GM10248 (cell line): Measurements from ENCODE around the gene GSS.

ENCODE experiments used
- CTCF ChIA-PET: fragments of 300-600 bp; sonication (Branson Sonifier 250); formaldehyde crosslinking; extraction: SDS; loops from one replicate; lab custom pipeline; 2021; ENCODE audit warnings: antibody characterized with exemption; lab: Yijun Ruan, JAX
- POLR2A ChIA-PET: fragments of 350-650 bp; sonication (Branson Sonifier 250); formaldehyde crosslinking; extraction: SDS; loops from one replicate; lab custom pipeline; 2020; ENCODE audit warnings: antibody characterized with exemption; lab: Yijun Ruan, JAX
- DNase-seq: peaks from one replicate; pipeline ENCODE4 v3.0.0; 2012; ENCODE audit errors: extremely low spot score
- TF ChIP-seq, protein P1 (sequence below): IDR thresholded peaks from 2 replicates; pipeline ENCODE4 v1.5.1; 2012; ENCODE audit warnings: mild to moderate bottlenecking, low read depth; ENCODE audit errors: extremely low read depth, missing control alignments, control extremely low read depth

GSS gene

GRCh38 chr20:34949120-34949519 lies 6.5 kb downstream of the GSS start:
- TF ChIP-seq, protein P1, sequence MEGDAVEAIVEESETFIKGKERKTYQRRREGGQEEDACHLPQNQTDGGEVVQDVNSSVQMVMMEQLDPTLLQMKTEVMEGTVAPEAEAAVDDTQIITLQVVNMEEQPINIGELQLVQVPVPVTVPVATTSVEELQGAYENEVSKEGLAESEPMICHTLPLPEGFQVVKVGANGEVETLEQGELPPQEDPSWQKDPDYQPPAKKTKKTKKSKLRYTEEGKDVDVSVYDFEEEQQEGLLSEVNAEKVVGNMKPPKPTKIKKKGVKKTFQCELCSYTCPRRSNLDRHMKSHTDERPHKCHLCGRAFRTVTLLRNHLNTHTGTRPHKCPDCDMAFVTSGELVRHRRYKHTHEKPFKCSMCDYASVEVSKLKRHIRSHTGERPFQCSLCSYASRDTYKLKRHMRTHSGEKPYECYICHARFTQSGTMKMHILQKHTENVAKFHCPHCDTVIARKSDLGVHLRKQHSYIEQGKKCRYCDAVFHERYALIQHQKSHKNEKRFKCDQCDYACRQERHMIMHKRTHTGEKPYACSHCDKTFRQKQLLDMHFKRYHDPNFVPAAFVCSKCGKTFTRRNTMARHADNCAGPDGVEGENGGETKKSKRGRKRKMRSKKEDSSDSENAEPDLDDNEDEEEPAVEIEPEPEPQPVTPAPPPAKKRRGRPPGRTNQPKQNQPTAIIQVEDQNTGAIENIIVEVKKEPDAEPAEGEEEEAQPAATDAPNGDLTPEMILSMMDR: no peak
- POLR2A ChIA-PET: no interaction called here
- no peak for DNase-seq
- CTCF ChIA-PET: interaction anchor here (4.4 kb wide), 1 partner anchor 75 kb away, joined by 24 read pairs; the partner anchor contains the start of gene GGT7

GRCh38 chr20:34948030-34948429 lies 7.6 kb downstream of the GSS start:
- DNase-seq: no peak
- POLR2A ChIA-PET: no interaction called here
- CTCF ChIA-PET: no interaction called here
- TF ChIP-seq, protein P1: no peak

GRCh38 chr20:34947336-34947735 lies 8.3 kb downstream of the GSS start:
- TF ChIP-seq, protein P1: no peak
- CTCF ChIA-PET: no interaction called here
- POLR2A ChIA-PET: no interaction called here
- DNase-seq: no peak

DNA sequence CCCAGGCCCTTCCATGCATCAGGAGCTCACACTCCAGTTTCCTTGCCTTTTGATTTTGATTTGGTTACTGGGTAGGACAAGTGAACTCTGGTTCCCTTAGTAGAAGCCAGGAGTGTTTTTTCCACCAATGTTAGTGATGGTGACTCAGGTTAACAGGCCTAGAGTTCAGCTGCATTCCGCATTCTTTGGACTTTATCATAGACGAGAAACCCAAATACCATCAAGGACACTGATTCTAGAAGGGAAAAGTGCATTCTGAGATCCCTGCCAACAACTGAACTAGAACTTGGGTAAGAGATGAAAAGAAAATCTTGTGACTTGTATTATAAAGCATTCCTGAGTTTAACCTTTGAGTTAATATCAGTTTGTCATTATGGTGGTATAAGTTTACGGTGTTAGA lies 8.9 kb downstream of the GSS start:
- no peak for DNase-seq
- TF ChIP-seq, protein P1: no peak
- ChIA-PET POLR2A (no interaction called here), CTCF (interaction anchor here (0.7 to 4.0 kb wide), 2 partner anchors 11 to 71 kb away, joined by 3 to 18 read pairs; partner anchors contain the start of gene ACSS2)

- ChIA-PET CTCF (interaction anchor here (1.6 to 4.0 kb wide), 2 partner anchors 10 to 70 kb away, joined by 6 to 18 read pairs; partner anchors contain the start of genes ACSS2, GSS and MYH7B), POLR2A (interaction anchor here (0.5 kb wide), 1 partner anchor 607 kb away, joined by 4 read pairs; no protein-coding TSS in a partner anchor)
- DNase-seq: no peak
- TF ChIP-seq, protein P1: no peak
These were observed 10.1 kb downstream of the GSS start for GRCh38 chr20:34945315-34946077.

- TF ChIP-seq, protein P1: no peak
- ChIA-PET POLR2A (no interaction called here), CTCF (interaction anchor here (1.1 to 4.0 kb wide), 4 partner anchors 17 to 69 kb away, joined by 3 to 18 read pairs (median 4); partner anchors contain the start of gene ACSS2)
- no peak for DNase-seq
These were observed 11.6 kb downstream of the GSS start for GRCh38 chr20:34943808-34944567.
